Karpas-422 (cell line): ENCODE results near the gene APOBEC3F. TPM values are rescaled to one million over a fixed set of nuclear protein-coding genes. Genes with fewer than 3 reads are reported as not detected.
"Not testable (repeated sequence)": the region's sequence is repeated elsewhere in the genome, so short reads cannot be mapped to it uniquely, and the experiment has no call there.

Experiments
- DNase-seq: peaks from one replicate; pipeline ENCODE4 v3.0.0-alpha.2; 2015
- H2AFZ ChIP-seq: fragments of 200-600 bp; sonication (generic); 2 replicates; pipeline ENCODE4 v1.6.1; 2014; ENCODE audit warnings: antibody characterized with exemption, low read length, mixed read lengths
- H3K27ac ChIP-seq: fragments of 200-600 bp; sonication (generic); 2 replicates; pipeline ENCODE4 v1.5.1; 2014; ENCODE audit warnings: mild to moderate bottlenecking, low read length, moderate library complexity
- H3K27me3 ChIP-seq: fragments of 200-600 bp; sonication (generic); 2 replicates; pipeline ENCODE4 v1.6.1; 2014; ENCODE audit warnings: low read length, mixed read lengths
- H3K36me3 ChIP-seq: fragments of 200-600 bp; sonication (generic); 2 replicates; pipeline ENCODE4 v1.6.1; 2014; ENCODE audit warnings: low read length, mixed read lengths; ENCODE audit not compliant: insufficient read depth
- H3K4me1 ChIP-seq: fragments of 200-600 bp; sonication (generic); 2 replicates; pipeline ENCODE4 v1.6.1; 2014; ENCODE audit warnings: mild to moderate bottlenecking, low read length, mixed read lengths
- H3K4me2 ChIP-seq: fragments of 200-600 bp; sonication (generic); 2 replicates; pipeline ENCODE4 v1.6.1; 2014; ENCODE audit warnings: low read length, low read depth, mild to moderate bottlenecking; ENCODE audit not compliant: poor library complexity, severe bottlenecking
- H3K4me3 ChIP-seq: fragments of 200-600 bp; sonication (generic); 2 replicates; pipeline ENCODE4 v1.5.1; 2014; ENCODE audit warnings: mild to moderate bottlenecking, antibody characterized with exemption, low read length, mixed read lengths
- H3K79me2 ChIP-seq: fragments of 200-600 bp; sonication (generic); 2 replicates; pipeline ENCODE4 v1.6.1; 2014; ENCODE audit warnings: mild to moderate bottlenecking, low read length, mixed read lengths
- H3K9ac ChIP-seq: fragments of 200-600 bp; sonication (generic); 2 replicates; pipeline ENCODE4 v1.6.0; 2014; ENCODE audit warnings: low read length
- H3K9me2 ChIP-seq: fragments of 200-600 bp; sonication (generic), shearing (Covaris generic); replicated peaks from 2 replicates; pipeline ENCODE4 v1.6.0; 2014; ENCODE audit warnings: mild to moderate bottlenecking, low read length, moderate library complexity; ENCODE audit not compliant: insufficient read depth
- H3K9me3 ChIP-seq: fragments of 300-700, 200-600 bp; sonication (generic); 2 replicates; pipeline ENCODE4 v1.6.1; 2014; ENCODE audit warnings: low read length, mixed read lengths
- H4K20me1 ChIP-seq: fragments of 200-600 bp; sonication (generic); 2 replicates; pipeline ENCODE4 v1.6.1; 2014; ENCODE audit warnings: mild to moderate bottlenecking, antibody characterized with exemption, low read length, low read depth; ENCODE audit not compliant: insufficient read depth
- total RNA-seq: library from RNA; depleted of rRNA; stranded (reverse); fragments of >200 nt; shearing (Covaris generic); gene quantifications from 2 replicates; pipeline ENCODE4 v1.2.3, GENCODE V29; 2014; ENCODE audit warnings: low replicate concordance

Gene APOBEC3F
- total RNA-seq, 1 experiment from 2014 or later = 0.93 TPM

- not testable (repeated sequence) for H3K27me3 ChIP-seq, H3K4me2 ChIP-seq, H3K27ac ChIP-seq, H3K79me2 ChIP-seq, DNase-seq, H2AFZ ChIP-seq, H3K9me2 ChIP-seq, H3K9ac ChIP-seq, H3K4me3 ChIP-seq, H3K9me3 ChIP-seq, H4K20me1 ChIP-seq, H3K36me3 ChIP-seq, H3K4me1 ChIP-seq
Observed at GRCh38 chr22:39051844-39052495, 11.3 kb downstream of the APOBEC3F start.

- no peaks in the 10 kb centered on the region for H3K4me1 ChIP-seq
- H3K79me2 ChIP-seq = no peaks in the 10 kb centered on the region
- no peak for DNase-seq
- no peaks in the 10 kb centered on the region for H3K27me3 ChIP-seq
- H3K4me3 ChIP-seq = no peak overlapping the region
- H3K9ac ChIP-seq = no peak overlapping the region
- no peaks in the 10 kb centered on the region for H4K20me1 ChIP-seq
- H3K9me3 ChIP-seq = no peaks in the 10 kb centered on the region
- H3K27ac ChIP-seq = no peak overlapping the region
- H3K36me3 ChIP-seq = no peaks in the 10 kb centered on the region
- no peaks in the 10 kb centered on the region for H3K9me2 ChIP-seq
- no peak overlapping the region for H2AFZ ChIP-seq
- H3K4me2 ChIP-seq = no peak overlapping the region
Observed at GRCh38 chr22:39055658-39056057, 15.0 kb downstream of the APOBEC3F start.

GRCh38 chr22:39061290-39061689 lies 20.6 kb downstream of the APOBEC3F start:
- not testable (repeated sequence) for H3K4me2 ChIP-seq, H3K4me3 ChIP-seq, H3K27me3 ChIP-seq, H2AFZ ChIP-seq, H3K36me3 ChIP-seq, H4K20me1 ChIP-seq, H3K4me1 ChIP-seq, H3K9ac ChIP-seq, DNase-seq, H3K9me2 ChIP-seq, H3K9me3 ChIP-seq, H3K27ac ChIP-seq, H3K79me2 ChIP-seq

- H3K9ac ChIP-seq, H2AFZ ChIP-seq, H3K79me2 ChIP-seq, H3K4me1 ChIP-seq, H3K4me3 ChIP-seq, H3K9me2 ChIP-seq, H3K36me3 ChIP-seq, H3K27ac ChIP-seq, H3K27me3 ChIP-seq, H3K4me2 ChIP-seq, H4K20me1 ChIP-seq, H3K9me3 ChIP-seq, DNase-seq: not testable (repeated sequence)
Observed at GRCh38 chr22:39061951-39062350, 21.3 kb downstream of the APOBEC3F start.

GRCh38 chr22:39063904-39064303 lies 23.2 kb downstream of the APOBEC3F start:
- not testable (repeated sequence) for H3K4me1 ChIP-seq, H3K79me2 ChIP-seq, H3K4me3 ChIP-seq, H3K9me2 ChIP-seq, H3K9ac ChIP-seq, H3K27me3 ChIP-seq, H4K20me1 ChIP-seq, H2AFZ ChIP-seq, H3K9me3 ChIP-seq, H3K4me2 ChIP-seq, DNase-seq, H3K36me3 ChIP-seq, H3K27ac ChIP-seq

- H3K4me2 ChIP-seq, H3K9me3 ChIP-seq, H3K9me2 ChIP-seq, H3K27ac ChIP-seq, H3K36me3 ChIP-seq, H3K79me2 ChIP-seq, DNase-seq, H4K20me1 ChIP-seq, H3K9ac ChIP-seq, H3K4me1 ChIP-seq, H2AFZ ChIP-seq, H3K27me3 ChIP-seq, H3K4me3 ChIP-seq: not testable (repeated sequence)
Observed at GRCh38 chr22:39066442-39067276, 26.0 kb downstream of the APOBEC3F start.

GRCh38 chr22:39068033-39068785 lies 27.5 kb downstream of the APOBEC3F start:
- no peaks in the 10 kb centered on the region for H3K9me2 ChIP-seq
- H3K4me1 ChIP-seq = peaks cover 9% of the 10 kb centered on the region
- H2AFZ ChIP-seq = no peak overlapping the region
- no peak overlapping the region for H3K4me2 ChIP-seq
- H3K4me3 ChIP-seq = no peak overlapping the region
- no peaks in the 10 kb centered on the region for H4K20me1 ChIP-seq
- no peak for DNase-seq
- H3K27me3 ChIP-seq = no peaks in the 10 kb centered on the region
- H3K79me2 ChIP-seq = no peaks in the 10 kb centered on the region
- H3K27ac ChIP-seq = no peak overlapping the region
- H3K9me3 ChIP-seq = no peaks in the 10 kb centered on the region
- H3K9ac ChIP-seq = no peak overlapping the region
- H3K36me3 ChIP-seq = no peaks in the 10 kb centered on the region

- no peaks in the 10 kb centered on the region for H3K27me3 ChIP-seq
- H3K4me2 ChIP-seq = no peak overlapping the region
- no peak overlapping the region for H3K9ac ChIP-seq
- H3K4me1 ChIP-seq = peaks cover 12% of the 10 kb centered on the region
- no peak overlapping the region for H3K27ac ChIP-seq
- no peaks in the 10 kb centered on the region for H3K9me3 ChIP-seq
- H2AFZ ChIP-seq = no peak overlapping the region
- no peaks in the 10 kb centered on the region for H3K36me3 ChIP-seq
- no peaks in the 10 kb centered on the region for H3K79me2 ChIP-seq
- no peaks in the 10 kb centered on the region for H4K20me1 ChIP-seq
- no peak overlapping the region for H3K4me3 ChIP-seq
- no peaks in the 10 kb centered on the region for H3K9me2 ChIP-seq
- no peak for DNase-seq
Observed at GRCh38 chr22:39070186-39070585, 29.5 kb downstream of the APOBEC3F start.
